CD4-positive, alpha-beta T cell treated with Interleukin-4 for 1 hour (primary cell): Measurements from ENCODE around the gene LPXN.

ENCODE experiments used
- DNase-seq, 2 donors: peaks; one replicate each; pipeline ENCODE4 v3.0.0-alpha.2; 2020 to 2022

LPXN gene

GRCh38 chr11:58575377-58576020 is at the start of gene LPXN:
Gene LPXN (minus strand): TSS chr11:58575856. CDS start chr11:58575772, 84 bp downstream.
- DNase-seq: peak; percentile 73 to 79

- DNase-seq: no peak
Measured at GRCh38 chr11:58625086-58625485, 49.4 kb upstream of the LPXN start.

- DNase-seq: no peak
Measured at GRCh38 chr11:58622344-58622743, 46.7 kb upstream of the LPXN start, which contains the start of gene CNTF. Gene CNTF (plus strand): TSS chr11:58622665. CDS start chr11:58622753, 88 bp downstream.

GRCh38 chr11:58621586-58622262 is 46.1 kb upstream of the LPXN start:
- DNase-seq: no peak

GRCh38 chr11:58617976-58618557 is 42.4 kb upstream of the LPXN start:
- DNase-seq: peak in 1 of 2 donors; percentile 17

- DNase-seq: no peak
Measured at GRCh38 chr11:58616594-58616993, 40.9 kb upstream of the LPXN start.

- DNase-seq: no peak
Measured at GRCh38 chr11:58615559-58615958, 39.9 kb upstream of the LPXN start.

- DNase-seq: no peak
Measured at GRCh38 chr11:58613228-58613627, 37.6 kb upstream of the LPXN start.

- DNase-seq: no peak
Measured at GRCh38 chr11:58609723-58610122, 34.1 kb upstream of the LPXN start.

GRCh38 chr11:58608331-58608730 is 32.7 kb upstream of the LPXN start:
- DNase-seq: no peak

- DNase-seq: no peak
Measured at GRCh38 chr11:58606930-58607714, 31.5 kb upstream of the LPXN start.

GRCh38 chr11:58600510-58600909 is 24.9 kb upstream of the LPXN start:
- no peak for DNase-seq

GRCh38 chr11:58597486-58598144 is 22.0 kb upstream of the LPXN start:
- DNase-seq: no peak

GRCh38 chr11:58596621-58597020 is 21.0 kb upstream of the LPXN start:
- no peak for DNase-seq

GRCh38 chr11:58594826-58595225 is 19.2 kb upstream of the LPXN start:
- DNase-seq: no peak

- DNase-seq: no peak
Measured at GRCh38 chr11:58592760-58593472, 17.3 kb upstream of the LPXN start.

GRCh38 chr11:58591659-58592058 is 16.0 kb upstream of the LPXN start:
- no peak for DNase-seq

GRCh38 chr11:58586998-58587397 is 11.3 kb upstream of the LPXN start:
- no peak for DNase-seq

- no peak for DNase-seq
Measured at GRCh38 chr11:58582437-58582836, 6.8 kb upstream of the LPXN start.

- no peak for DNase-seq
Measured at GRCh38 chr11:58580311-58580710, 4.7 kb upstream of the LPXN start.

GRCh38 chr11:58579192-58580129 is 3.8 kb upstream of the LPXN start:
- peak; percentile 93 for DNase-seq
